DMS 273 treated with DMSO at 0.1 percent for 48 hours (cell line): ENCODE measurements around the gene PUS1.
"Not testable (repeated sequence)": the region's sequence is repeated elsewhere in the genome, so short reads cannot be mapped to it uniquely, and the experiment has no call there.

Source experiments
- DNase-seq: peaks from one replicate; lab custom pipeline; 2025; lab: John Stamatoyannopoulos, UW

The PUS1 gene

GRCh38 chr12:131939007-131939406 lies 9.9 kb downstream of the PUS1 start:
- DNase-seq = no peak

- DNase-seq = no peak
These were observed 11.1 kb downstream of the PUS1 start for GRCh38 chr12:131940141-131940547.

- no peak for DNase-seq
These were observed 12.3 kb downstream of the PUS1 start for GRCh38 chr12:131941116-131941986.

- DNase-seq = no peak
These were observed 12.9 kb downstream of the PUS1 start for GRCh38 chr12:131941987-131942341.

- DNase-seq = no peak
These were observed 13.6 kb downstream of the PUS1 start for GRCh38 chr12:131942671-131943070.

GRCh38 chr12:131943389-131943788 lies 14.3 kb downstream of the PUS1 start:
- no peak for DNase-seq

GRCh38 chr12:131943876-131944275 lies 14.8 kb downstream of the PUS1 start:
- DNase-seq = no peak

- DNase-seq = no peak
These were observed 15.7 kb downstream of the PUS1 start for GRCh38 chr12:131944601-131945251.

- DNase-seq = no peak
These were observed 17.7 kb downstream of the PUS1 start for GRCh38 chr12:131946757-131947156.

- DNase-seq = no peak
These were observed 18.5 kb downstream of the PUS1 start for GRCh38 chr12:131947482-131948027.

- no peak for DNase-seq
These were observed 19.2 kb downstream of the PUS1 start for GRCh38 chr12:131948166-131948712.

- DNase-seq = not testable (repeated sequence)
These were observed 19.8 kb downstream of the PUS1 start for GRCh38 chr12:131948713-131949430.

- DNase-seq = peak; percentile 36
These were observed 20.5 kb downstream of the PUS1 start, which contains the start of gene EP400 for GRCh38 chr12:131949431-131950181. Gene EP400, plus strand, starts transcription at chr12:131949942. Its CDS starts 10,678 bp downstream, at chr12:131960620.

GRCh38 chr12:131950182-131950913 lies 21.3 kb downstream of the PUS1 start:
- DNase-seq = no peak

GRCh38 chr12:131953810-131954209 lies 24.7 kb downstream of the PUS1 start:
- not testable (repeated sequence) for DNase-seq

GRCh38 chr12:131954460-131954859 lies 25.4 kb downstream of the PUS1 start:
- not testable (repeated sequence) for DNase-seq

GRCh38 chr12:131959116-131959515 lies 30.0 kb downstream of the PUS1 start:
- DNase-seq = no peak

GRCh38 chr12:131959641-131960589 lies 30.8 kb downstream of the PUS1 start:
- no peak for DNase-seq

- DNase-seq = not testable (repeated sequence)
These were observed 31.7 kb downstream of the PUS1 start for GRCh38 chr12:131960590-131961325.
